ENCODE results near the gene SERGEF.

The SERGEF gene

DNA sequence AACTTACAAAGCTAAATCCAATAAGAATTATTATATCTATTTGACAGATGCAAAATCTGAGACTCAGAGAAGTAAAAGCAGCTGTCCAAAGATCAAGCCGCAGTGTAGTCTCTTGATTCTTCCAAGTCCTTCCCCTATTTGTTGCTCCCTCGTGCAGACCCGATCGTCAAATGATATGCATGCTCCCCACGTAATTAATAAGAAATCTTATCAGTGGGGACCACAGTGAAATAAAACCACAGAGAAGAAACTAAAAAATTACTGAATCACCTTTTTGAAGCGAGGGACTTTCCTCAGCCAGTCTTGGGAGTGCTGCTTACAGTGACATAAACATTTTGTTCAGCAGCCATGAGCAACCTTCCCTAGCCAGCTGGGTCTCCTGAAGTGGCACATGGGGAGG lies 64.6 kb downstream of the SERGEF start:
- peaks cover 6% of the 10 kb centered on the region for H3K36me3 ChIP-seq (ENCODE audit: control insufficient read depth, insufficient read depth, low read length, severe bottlenecking)
- no peaks in the 10 kb centered on the region for H3K4me1 ChIP-seq (ENCODE audit: control insufficient read depth, insufficient read depth, low read length)
- H3K4me3 ChIP-seq (ENCODE audit: low read length) = no peak overlapping the region
- DNase-seq (ENCODE audit: low read depth) = no peak
- H3K27me3 ChIP-seq (replicated peaks; ENCODE audit: control insufficient read depth, insufficient read depth, low read length) = no peaks in the 10 kb centered on the region
- no peak overlapping the region for H3K9ac ChIP-seq (ENCODE audit: low read length)
- peaks cover 11% of the 10 kb centered on the region for H3K9me3 ChIP-seq (ENCODE audit: control insufficient read depth, low read length)

DNA sequence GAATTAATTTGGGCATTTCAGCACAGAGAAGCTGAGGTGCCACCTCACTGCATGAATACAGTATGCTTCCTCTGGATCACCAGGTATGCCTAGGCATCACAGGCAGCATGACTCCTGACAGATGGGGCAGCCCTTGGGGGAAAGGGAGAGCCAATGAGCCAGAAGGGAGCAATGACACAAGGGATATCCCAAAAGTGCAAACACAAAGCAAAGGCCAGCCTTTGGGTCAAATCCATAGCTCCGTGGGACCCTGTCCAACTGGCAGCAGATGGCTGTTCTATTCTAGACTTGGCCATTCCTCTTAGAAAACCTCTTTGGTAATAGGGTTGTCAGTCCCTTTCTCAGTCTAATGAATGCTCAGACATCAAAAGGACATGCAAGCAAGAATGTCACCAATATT lies 73.3 kb downstream of the SERGEF start:
- Histone ChIP-seq H3K27me3 (replicated peaks; ENCODE audit: control insufficient read depth, insufficient read depth, low read length) (no peaks in the 10 kb centered on the region), H3K4me3 (ENCODE audit: low read length) (no peak overlapping the region), H3K36me3 (ENCODE audit: control insufficient read depth, insufficient read depth, low read length, severe bottlenecking) (peaks cover 4% of the 10 kb centered on the region), H3K9ac (ENCODE audit: low read length) (no peak overlapping the region), H3K9me3 (ENCODE audit: control insufficient read depth, low read length) (peaks cover 16% of the 10 kb centered on the region), H3K4me1 (ENCODE audit: control insufficient read depth, insufficient read depth, low read length) (no peaks in the 10 kb centered on the region)
- no peak for DNase-seq (ENCODE audit: low read depth)

DNA sequence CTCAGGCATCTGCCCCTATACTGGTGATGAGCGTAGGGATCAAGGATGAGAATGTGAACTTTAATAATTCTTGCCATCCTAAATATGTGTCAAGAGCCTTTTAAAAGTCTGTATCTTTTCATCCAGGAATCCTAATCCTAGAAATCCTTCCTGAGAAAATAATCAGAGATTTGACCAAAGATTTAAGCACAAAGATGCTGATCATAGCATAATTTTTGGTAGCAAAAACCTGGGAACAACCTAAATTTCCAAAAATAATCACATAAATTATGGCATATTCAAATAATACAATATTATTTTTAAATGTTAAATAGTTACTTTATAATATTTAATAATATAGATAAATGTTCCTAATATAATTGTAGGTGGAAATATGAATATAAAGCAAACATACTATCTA lies 76.1 kb downstream of the SERGEF start:
- no peak for DNase-seq (ENCODE audit: low read depth)
- Histone ChIP-seq H3K9me3 (ENCODE audit: control insufficient read depth, low read length) (peaks cover 8% of the 10 kb centered on the region), H3K4me3 (ENCODE audit: low read length) (no peak overlapping the region), H3K27me3 (replicated peaks; ENCODE audit: control insufficient read depth, insufficient read depth, low read length) (no peaks in the 10 kb centered on the region), H3K36me3 (ENCODE audit: control insufficient read depth, insufficient read depth, low read length, severe bottlenecking) (peaks cover 2% of the 10 kb centered on the region), H3K9ac (ENCODE audit: low read length) (no peak overlapping the region), H3K4me1 (ENCODE audit: control insufficient read depth, insufficient read depth, low read length) (no peaks in the 10 kb centered on the region)

DNA sequence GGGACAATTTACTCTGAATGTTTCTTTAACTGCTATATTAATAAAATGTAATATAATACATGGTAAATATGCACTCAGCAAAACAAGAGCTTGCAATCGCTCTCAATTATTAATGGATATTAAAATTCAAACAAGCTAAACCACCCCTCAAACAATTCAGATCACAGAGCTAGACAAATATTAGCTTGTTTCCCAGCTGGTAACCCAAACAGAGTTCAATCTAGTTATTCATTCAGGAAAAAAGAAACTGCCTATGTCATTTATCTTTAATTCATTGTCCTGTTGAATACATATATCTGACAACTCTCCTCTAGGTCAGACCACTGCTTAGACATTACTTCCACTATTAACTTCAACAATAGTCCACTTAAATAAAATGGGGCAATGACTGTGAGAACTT lies 78.7 kb downstream of the SERGEF start:
- H3K9me3 ChIP-seq (ENCODE audit: control insufficient read depth, low read length) = peaks cover 8% of the 10 kb centered on the region
- no peak overlapping the region for H3K9ac ChIP-seq (ENCODE audit: low read length)
- H3K36me3 ChIP-seq (ENCODE audit: control insufficient read depth, insufficient read depth, low read length, severe bottlenecking) = peaks cover 2% of the 10 kb centered on the region
- DNase-seq (ENCODE audit: low read depth) = no peak
- H3K4me3 ChIP-seq (ENCODE audit: low read length) = no peak overlapping the region
- H3K27me3 ChIP-seq (replicated peaks; ENCODE audit: control insufficient read depth, insufficient read depth, low read length) = no peaks in the 10 kb centered on the region
- no peaks in the 10 kb centered on the region for H3K4me1 ChIP-seq (ENCODE audit: control insufficient read depth, insufficient read depth, low read length)

DNA sequence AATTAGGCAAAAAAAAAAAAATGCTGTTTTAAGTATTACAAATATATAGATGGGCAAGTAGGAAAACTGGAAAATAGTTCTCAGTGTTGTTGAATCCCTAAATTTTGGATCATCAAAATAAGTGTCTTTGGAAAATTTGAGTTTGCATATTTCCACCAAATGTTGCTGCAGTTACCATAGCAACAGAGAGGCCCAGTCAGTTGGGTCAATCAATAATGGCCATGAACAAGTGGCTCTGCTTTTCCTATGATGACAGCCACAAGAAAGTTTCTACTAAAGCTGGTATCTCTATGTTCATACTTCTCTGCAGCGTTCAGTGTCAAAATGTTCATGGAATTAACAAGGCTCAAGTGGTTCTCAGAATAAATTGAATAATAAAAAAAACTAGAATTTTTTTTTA lies 79.1 kb downstream of the SERGEF start:
- Histone ChIP-seq H3K36me3 (ENCODE audit: control insufficient read depth, insufficient read depth, low read length, severe bottlenecking) (peaks cover 2% of the 10 kb centered on the region), H3K9ac (ENCODE audit: low read length) (no peak overlapping the region), H3K9me3 (ENCODE audit: control insufficient read depth, low read length) (peaks cover 8% of the 10 kb centered on the region), H3K27me3 (replicated peaks; ENCODE audit: control insufficient read depth, insufficient read depth, low read length) (no peaks in the 10 kb centered on the region), H3K4me3 (ENCODE audit: low read length) (no peak overlapping the region), H3K4me1 (ENCODE audit: control insufficient read depth, insufficient read depth, low read length) (no peaks in the 10 kb centered on the region)
- DNase-seq (ENCODE audit: low read depth) = no peak

DNA sequence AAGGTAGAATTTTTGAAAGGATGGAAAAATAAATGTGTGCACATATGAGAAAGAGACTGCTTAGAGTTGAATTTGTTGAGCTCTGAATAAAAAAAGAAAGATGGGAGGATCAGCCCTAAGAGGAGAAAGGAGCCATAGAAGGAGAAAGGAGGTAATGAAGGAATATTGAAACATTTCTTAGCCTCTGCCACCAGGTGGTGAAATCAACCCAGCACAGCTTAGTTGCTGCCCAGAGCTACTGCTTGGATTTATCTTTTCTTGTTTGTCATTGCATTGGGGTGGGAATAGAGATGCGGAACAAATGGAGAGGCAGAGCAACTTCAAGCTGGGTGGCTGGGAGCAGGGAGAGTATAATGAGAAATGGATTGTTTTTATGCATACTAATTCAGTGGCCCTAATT lies 80.4 kb downstream of the SERGEF start:
- Histone ChIP-seq H3K27me3 (replicated peaks; ENCODE audit: control insufficient read depth, insufficient read depth, low read length) (no peaks in the 10 kb centered on the region), H3K4me1 (ENCODE audit: control insufficient read depth, insufficient read depth, low read length) (peaks cover 9% of the 10 kb centered on the region), H3K9me3 (ENCODE audit: control insufficient read depth, low read length) (peaks cover 8% of the 10 kb centered on the region), H3K36me3 (ENCODE audit: control insufficient read depth, insufficient read depth, low read length, severe bottlenecking) (peaks cover 2% of the 10 kb centered on the region), H3K4me3 (ENCODE audit: low read length) (no peak overlapping the region), H3K9ac (ENCODE audit: low read length) (no peak overlapping the region)
- DNase-seq (ENCODE audit: low read depth) = no peak

DNA sequence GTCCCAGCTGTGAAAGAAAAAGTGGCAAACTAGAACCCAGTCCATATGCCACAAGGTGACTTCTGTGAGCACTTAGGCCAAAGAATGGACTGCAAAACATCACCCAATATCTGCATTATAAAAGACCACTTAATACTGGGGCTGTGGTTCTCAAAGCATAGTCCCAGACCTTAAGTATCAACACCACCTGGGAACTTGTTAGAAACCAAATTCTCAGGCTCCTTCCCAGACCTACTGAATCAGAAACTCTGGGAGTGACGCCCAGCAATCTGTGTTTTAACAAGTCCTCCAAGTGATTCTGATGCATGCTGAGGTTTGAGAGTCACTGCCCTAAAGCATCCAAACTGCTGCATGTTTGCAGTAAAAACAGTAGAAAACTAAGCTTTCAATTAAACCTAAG lies 81.3 kb downstream of the SERGEF start:
- no peak overlapping the region for H3K9ac ChIP-seq (ENCODE audit: low read length)
- peaks cover 13% of the 10 kb centered on the region for H3K4me1 ChIP-seq (ENCODE audit: control insufficient read depth, insufficient read depth, low read length)
- DNase-seq (ENCODE audit: low read depth) = no peak
- no peaks in the 10 kb centered on the region for H3K27me3 ChIP-seq (replicated peaks; ENCODE audit: control insufficient read depth, insufficient read depth, low read length)
- peaks cover 8% of the 10 kb centered on the region for H3K9me3 ChIP-seq (ENCODE audit: control insufficient read depth, low read length)
- no peak overlapping the region for H3K4me3 ChIP-seq (ENCODE audit: low read length)
- H3K36me3 ChIP-seq (ENCODE audit: control insufficient read depth, insufficient read depth, low read length, severe bottlenecking) = peaks cover 2% of the 10 kb centered on the region

DNA sequence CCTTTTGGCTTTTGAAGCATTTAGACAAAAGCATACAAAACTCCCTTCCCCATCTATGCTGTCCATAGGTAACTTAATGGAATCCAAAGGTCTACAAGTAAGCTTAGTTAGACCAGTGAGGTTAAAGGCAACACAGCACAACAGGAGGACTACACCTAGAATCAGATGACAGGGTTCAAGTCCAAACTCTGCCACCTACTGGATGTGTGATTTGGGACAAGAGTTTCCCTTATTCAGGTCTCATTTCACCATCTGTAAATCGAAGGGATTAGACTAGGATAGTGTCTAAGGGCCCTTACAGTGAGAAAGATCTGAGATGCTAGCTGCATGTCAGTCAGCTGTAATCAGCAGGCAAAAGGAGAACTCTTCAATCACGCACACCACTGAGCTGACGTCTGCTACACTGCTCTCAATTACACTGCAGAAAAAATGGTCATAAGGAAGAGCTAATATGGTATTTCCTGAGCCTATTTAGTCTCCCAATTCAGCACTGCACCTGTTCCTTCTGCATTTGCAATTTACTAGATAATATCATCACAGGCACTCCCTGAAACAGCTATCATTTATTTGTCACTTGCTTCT lies 82.2 kb downstream of the SERGEF start:
- Histone ChIP-seq H3K9ac (ENCODE audit: low read length) (no peak overlapping the region), H3K4me3 (ENCODE audit: low read length) (no peak overlapping the region), H3K9me3 (ENCODE audit: control insufficient read depth, low read length) (peaks cover 8% of the 10 kb centered on the region), H3K4me1 (ENCODE audit: control insufficient read depth, insufficient read depth, low read length) (peaks cover 13% of the 10 kb centered on the region), H3K27me3 (replicated peaks; ENCODE audit: control insufficient read depth, insufficient read depth, low read length) (no peaks in the 10 kb centered on the region), H3K36me3 (ENCODE audit: control insufficient read depth, insufficient read depth, low read length, severe bottlenecking) (peaks cover 2% of the 10 kb centered on the region)
- DNase-seq (ENCODE audit: low read depth) = no peak

DNA sequence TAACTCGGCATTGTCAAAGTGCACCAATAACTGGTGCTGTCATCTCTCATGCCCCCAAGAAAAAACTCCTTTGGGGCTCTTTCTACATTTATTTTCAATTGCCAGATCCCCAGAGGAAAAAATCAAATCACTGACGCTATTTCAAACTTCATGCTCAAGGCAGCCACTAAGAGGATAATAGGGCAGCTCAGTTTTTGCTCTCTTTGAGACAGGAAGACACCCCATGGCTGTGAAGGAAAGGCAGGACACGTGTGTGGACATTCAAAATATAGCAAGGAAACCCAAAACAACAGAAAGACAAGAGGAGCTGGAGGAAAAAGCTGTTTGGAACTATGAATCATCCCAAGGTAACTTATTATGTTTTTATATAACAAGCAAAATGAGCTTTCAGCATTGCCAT lies 83.7 kb downstream of the SERGEF start:
- DNase-seq (ENCODE audit: low read depth) = no peak
- H3K4me3 ChIP-seq (ENCODE audit: low read length) = no peak overlapping the region
- peaks cover 13% of the 10 kb centered on the region for H3K4me1 ChIP-seq (ENCODE audit: control insufficient read depth, insufficient read depth, low read length)
- peaks cover 2% of the 10 kb centered on the region for H3K36me3 ChIP-seq (ENCODE audit: control insufficient read depth, insufficient read depth, low read length, severe bottlenecking)
- H3K27me3 ChIP-seq (replicated peaks; ENCODE audit: control insufficient read depth, insufficient read depth, low read length) = no peaks in the 10 kb centered on the region
- H3K9me3 ChIP-seq (ENCODE audit: control insufficient read depth, low read length) = peaks cover 8% of the 10 kb centered on the region
- H3K9ac ChIP-seq (ENCODE audit: low read length) = no peak overlapping the region

DNA sequence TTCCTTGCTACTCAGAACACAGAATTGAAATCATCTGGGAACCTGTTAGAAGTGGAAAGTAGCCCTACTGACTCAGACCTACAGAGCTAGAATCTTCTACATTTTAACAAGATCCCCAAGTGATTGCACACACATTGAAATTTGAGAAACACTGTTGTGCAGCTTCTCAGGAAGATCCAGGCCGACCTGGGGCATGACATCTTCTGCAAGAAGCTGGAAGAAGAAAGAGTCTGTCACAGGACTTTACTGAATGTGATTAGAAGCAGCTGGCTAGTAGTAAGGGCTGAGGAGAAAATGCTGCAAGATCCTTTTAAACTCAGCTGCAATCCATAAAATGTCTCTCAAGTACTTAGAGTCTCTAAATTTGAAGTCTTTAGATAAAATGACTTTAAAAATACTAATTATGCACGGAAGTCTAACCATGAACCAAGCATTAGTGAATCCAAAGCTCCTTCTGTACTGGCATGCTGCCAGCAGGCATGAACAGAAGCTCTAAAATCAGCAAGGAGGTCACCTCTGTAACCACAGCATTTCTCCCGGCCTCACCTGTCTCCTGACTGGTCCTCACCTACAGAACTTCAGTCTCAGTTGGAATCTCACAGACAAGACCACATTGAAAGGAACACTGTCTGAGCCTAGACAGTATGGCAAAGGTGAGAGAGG lies 85.0 kb downstream of the SERGEF start:
- H3K9ac ChIP-seq (ENCODE audit: low read length) = no peak overlapping the region
- H3K27me3 ChIP-seq (replicated peaks; ENCODE audit: control insufficient read depth, insufficient read depth, low read length) = no peaks in the 10 kb centered on the region
- H3K4me1 ChIP-seq (ENCODE audit: control insufficient read depth, insufficient read depth, low read length) = peaks cover 21% of the 10 kb centered on the region

DNA sequence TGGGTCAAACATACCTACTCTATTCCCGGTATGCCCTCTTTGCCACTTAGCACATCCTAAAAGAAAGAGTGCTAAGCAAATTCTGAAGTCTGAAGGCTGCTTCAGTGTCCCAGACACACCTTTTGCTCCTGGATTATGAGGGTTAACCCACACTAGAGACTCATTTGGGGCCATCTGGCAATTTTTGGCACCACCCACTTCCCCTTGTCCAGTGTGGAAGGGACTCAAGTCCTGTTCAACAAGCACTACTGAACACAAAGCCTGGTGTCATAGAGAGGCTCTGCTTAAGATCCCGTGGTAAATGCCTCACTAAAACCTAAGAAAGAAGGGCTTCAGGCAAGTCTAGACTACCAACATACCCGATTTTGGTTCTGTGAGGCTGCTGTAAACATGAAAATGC lies 85.8 kb downstream of the SERGEF start:
- H3K9ac ChIP-seq (ENCODE audit: low read length) = no peak overlapping the region
- H3K4me1 ChIP-seq (ENCODE audit: control insufficient read depth, insufficient read depth, low read length) = peaks cover 28% of the 10 kb centered on the region
- H3K9me3 ChIP-seq (ENCODE audit: control insufficient read depth, low read length) = no peaks in the 10 kb centered on the region
- H3K4me3 ChIP-seq (ENCODE audit: low read length) = no peak overlapping the region
- DNase-seq (ENCODE audit: low read depth) = no peak
- H3K36me3 ChIP-seq (ENCODE audit: control insufficient read depth, insufficient read depth, low read length, severe bottlenecking) = no peaks in the 10 kb centered on the region
- H3K27me3 ChIP-seq (replicated peaks; ENCODE audit: control insufficient read depth, insufficient read depth, low read length) = no peaks in the 10 kb centered on the region

More for the DNA sequence above, 85.0 kb downstream of the SERGEF start:
- peaks cover 5% of the 10 kb centered on the region for H3K9me3 ChIP-seq (ENCODE audit: control insufficient read depth, low read length)
- no peak overlapping the region for H3K4me3 ChIP-seq (ENCODE audit: low read length)
- peak; percentile 93 for DNase-seq (ENCODE audit: low read depth)
- H3K36me3 ChIP-seq (ENCODE audit: control insufficient read depth, insufficient read depth, low read length, severe bottlenecking) = no peaks in the 10 kb centered on the region

DNA sequence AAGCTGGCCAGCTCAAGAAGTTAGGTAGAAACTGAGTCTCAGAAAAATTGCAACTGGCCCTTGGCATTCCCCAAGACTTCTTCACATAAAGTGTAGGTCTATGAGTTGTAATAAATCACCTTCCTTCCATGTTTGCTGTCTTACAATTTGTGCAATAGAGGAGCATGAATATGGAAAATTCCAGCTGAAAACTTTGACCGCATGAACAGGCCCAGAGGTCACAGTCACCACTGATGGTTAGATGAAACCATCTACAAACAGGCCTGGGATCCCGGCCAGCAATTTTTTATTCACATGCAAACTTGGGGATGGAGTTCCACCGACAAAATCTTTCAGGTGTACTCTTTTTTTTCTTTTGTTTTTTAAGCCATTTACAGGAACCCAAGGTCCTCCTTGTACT lies 88.1 kb downstream of the SERGEF start:
- DNase-seq (ENCODE audit: low read depth) = no peak
- H3K9ac ChIP-seq (ENCODE audit: low read length) = no peak overlapping the region
- H3K4me1 ChIP-seq (ENCODE audit: control insufficient read depth, insufficient read depth, low read length) = peaks cover 45% of the 10 kb centered on the region
- no peaks in the 10 kb centered on the region for H3K36me3 ChIP-seq (ENCODE audit: control insufficient read depth, insufficient read depth, low read length, severe bottlenecking)
- H3K4me3 ChIP-seq (ENCODE audit: low read length) = no peak overlapping the region
- H3K27me3 ChIP-seq (replicated peaks; ENCODE audit: control insufficient read depth, insufficient read depth, low read length) = no peaks in the 10 kb centered on the region
- no peaks in the 10 kb centered on the region for H3K9me3 ChIP-seq (ENCODE audit: control insufficient read depth, low read length)

Data from adipocyte (in vitro differentiated cells).